Omental fat pad (tissue), 4 donors: ENCODE data around the gene MAPK14. TPM values are rescaled to one million over a fixed set of nuclear protein-coding genes. Genes with fewer than 3 reads are reported as not detected.

Experiments used
- ATAC-seq: fragments of 150-250 bp; one replicate; pipeline ENCODE4 v1.9.1; 2016; ENCODE audit warnings: mild to moderate bottlenecking, moderate library complexity; ENCODE audit not compliant: low FRiP score
- DNase-seq: peaks from one replicate; pipeline ENCODE4 v3.0.0-alpha.2; 2019; ENCODE audit warnings: low spot score
- total RNA-seq, 4 donors: library from RNA; depleted of rRNA; stranded (reverse); fragments of >200 nt; gene quantifications; one replicate each; pipeline ENCODE4 v1.1.0, GENCODE V29; 2016
- TF ChIP-seq, protein P1 (sequence below), 3 donors: fragments of 450-650 bp; IDR thresholded peaks; one replicate each; pipeline ENCODE4 v1.5.1; 2016 to 2017; ENCODE audit warnings: antibody characterized with exemption in 3 of 3, mild to moderate bottlenecking in 3 of 3, moderate library complexity in 2 of 3

MAPK14 gene
- total RNA-seq, 4 donors from 2014 or later: 91.9 to 133 (median 117) TPM

GRCh38 chr6:36160147-36160760 lies 132.6 kb downstream of the MAPK14 start:
- DNase-seq (no peak), ATAC-seq (no peak)
- TF ChIP-seq, protein P1, sequence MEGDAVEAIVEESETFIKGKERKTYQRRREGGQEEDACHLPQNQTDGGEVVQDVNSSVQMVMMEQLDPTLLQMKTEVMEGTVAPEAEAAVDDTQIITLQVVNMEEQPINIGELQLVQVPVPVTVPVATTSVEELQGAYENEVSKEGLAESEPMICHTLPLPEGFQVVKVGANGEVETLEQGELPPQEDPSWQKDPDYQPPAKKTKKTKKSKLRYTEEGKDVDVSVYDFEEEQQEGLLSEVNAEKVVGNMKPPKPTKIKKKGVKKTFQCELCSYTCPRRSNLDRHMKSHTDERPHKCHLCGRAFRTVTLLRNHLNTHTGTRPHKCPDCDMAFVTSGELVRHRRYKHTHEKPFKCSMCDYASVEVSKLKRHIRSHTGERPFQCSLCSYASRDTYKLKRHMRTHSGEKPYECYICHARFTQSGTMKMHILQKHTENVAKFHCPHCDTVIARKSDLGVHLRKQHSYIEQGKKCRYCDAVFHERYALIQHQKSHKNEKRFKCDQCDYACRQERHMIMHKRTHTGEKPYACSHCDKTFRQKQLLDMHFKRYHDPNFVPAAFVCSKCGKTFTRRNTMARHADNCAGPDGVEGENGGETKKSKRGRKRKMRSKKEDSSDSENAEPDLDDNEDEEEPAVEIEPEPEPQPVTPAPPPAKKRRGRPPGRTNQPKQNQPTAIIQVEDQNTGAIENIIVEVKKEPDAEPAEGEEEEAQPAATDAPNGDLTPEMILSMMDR (IDR thresholded peaks at IDR 0.05): no peak

Other genes starting within 250 kb of the MAPK14 start
- gene CLPSL1, start 246.8 kb upstream of the MAPK14 start, total RNA-seq: not detected
- gene CLPS, start 230.5 kb upstream of the MAPK14 start, total RNA-seq: not detected
- not detected for gene LHFPL5, start 222.5 kb upstream of the MAPK14 start, total RNA-seq
- 10 to 100 TPM; 31.1 to 66.4 (median 48.6) TPM for gene SRPK1, start 106.7 kb upstream of the MAPK14 start, total RNA-seq
- gene SLC26A8, start 3.2 kb upstream of the MAPK14 start, total RNA-seq: 1 to 10 TPM in 1 of 4 donors, under 1 TPM in 3; 0.12 to 3.3 (median 0.54) TPM
- 10 to 100 TPM; 10.9 to 27.5 (median 17.7) TPM for gene MAPK13, start 102.7 kb downstream of the MAPK14 start, total RNA-seq
- gene BRPF3, start 168.9 kb downstream of the MAPK14 start, total RNA-seq: 10 to 100 TPM; 15.8 to 32.1 (median 24.1) TPM
- under 1 TPM in 1 of 4 donors, not detected in 3; 0.37 TPM for gene PNPLA1, start 242.3 kb downstream of the MAPK14 start, total RNA-seq